ENCODE data around the gene HIRA. TPM values are rescaled to one million over a fixed set of nuclear protein-coding genes. Genes with fewer than 3 reads are reported as not detected.
"Not testable (repeated sequence)": the region's sequence is repeated elsewhere in the genome, so short reads cannot be mapped to it uniquely, and the experiment has no call there.

HIRA gene
- total RNA-seq, 1 experiment from 2014 or later = 31.4 TPM

DNA sequence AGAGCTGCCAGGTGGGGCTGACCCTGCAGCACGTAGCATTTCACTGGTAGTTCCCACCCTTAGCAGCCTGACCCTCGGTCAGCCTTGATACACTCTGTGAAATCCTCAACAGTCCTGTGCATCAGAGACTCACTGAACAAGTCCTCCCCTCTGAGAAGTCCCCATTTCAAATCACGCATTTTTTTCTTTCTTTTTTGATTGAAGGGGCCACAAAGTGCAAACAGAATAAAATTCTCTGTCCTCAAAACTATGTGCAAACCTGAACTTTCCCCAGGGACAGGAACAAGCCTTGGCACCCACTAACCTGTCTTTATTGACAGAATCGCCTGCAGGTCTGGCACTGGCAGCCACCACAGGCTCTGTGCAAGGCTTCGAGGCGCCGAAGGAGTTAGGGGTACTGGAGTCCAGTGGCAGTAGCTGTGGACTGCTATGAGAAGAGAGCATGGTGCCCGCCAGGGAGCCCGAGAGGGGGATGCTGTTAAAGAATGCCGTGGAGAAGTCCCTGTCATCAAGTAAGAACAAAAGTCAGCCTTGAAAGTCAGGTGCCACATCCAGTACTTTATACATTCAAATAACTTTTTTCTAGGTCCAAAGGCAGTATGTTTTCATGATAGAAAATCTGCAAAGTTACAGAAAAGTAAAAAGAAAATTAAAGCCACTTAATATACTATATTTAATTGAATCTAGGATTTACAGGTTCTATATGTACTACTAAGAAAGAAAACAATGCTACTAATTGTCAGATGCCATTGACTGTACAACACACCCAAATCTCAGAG is 53.8 kb downstream of the HIRA start:
- Histone ChIP-seq H3K36me3 (replicated peaks; ENCODE audit: control insufficient read depth, insufficient read depth, low read length) (peaks cover 42% of the 10 kb centered on the region), H3K4me3 (ENCODE audit: insufficient read depth, low read depth, low read length) (no peak overlapping the region), H3K27me3 (ENCODE audit: control insufficient read depth, insufficient read depth, low read length) (no peaks in the 10 kb centered on the region)
- DNase-seq = no peak

- Histone ChIP-seq H3K27me3 (ENCODE audit: control insufficient read depth, insufficient read depth, low read length) (no peaks in the 10 kb centered on the region), H3K36me3 (replicated peaks; ENCODE audit: control insufficient read depth, insufficient read depth, low read length) (peaks cover 37% of the 10 kb centered on the region), H3K4me3 (ENCODE audit: insufficient read depth, low read depth, low read length) (no peak overlapping the region)
- no peak for DNase-seq
These were observed 54.6 kb downstream of the HIRA start for GRCh38 chr22:19376971-19377370.

DNA sequence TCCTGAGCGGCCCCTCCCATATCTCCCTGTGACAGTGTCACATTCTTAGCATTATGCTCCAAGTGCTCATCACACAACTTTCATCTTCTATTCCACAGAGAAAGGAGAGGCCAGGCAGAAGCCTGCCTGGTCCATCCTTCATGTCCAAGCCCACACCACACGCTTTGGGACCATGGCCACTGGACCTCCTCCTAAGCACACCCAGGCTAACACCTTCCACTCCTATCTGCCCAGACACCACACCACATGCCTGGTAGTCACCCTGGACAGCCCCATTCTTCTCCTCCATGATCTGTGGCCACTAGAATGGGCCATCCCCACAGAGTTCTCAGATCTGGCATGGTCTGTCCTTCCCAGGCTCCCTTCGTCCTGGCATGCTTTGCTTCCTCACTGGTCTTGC is 55.3 kb downstream of the HIRA start:
- H3K27me3 ChIP-seq (ENCODE audit: control insufficient read depth, insufficient read depth, low read length) = no peaks in the 10 kb centered on the region
- DNase-seq = no peak

DNA sequence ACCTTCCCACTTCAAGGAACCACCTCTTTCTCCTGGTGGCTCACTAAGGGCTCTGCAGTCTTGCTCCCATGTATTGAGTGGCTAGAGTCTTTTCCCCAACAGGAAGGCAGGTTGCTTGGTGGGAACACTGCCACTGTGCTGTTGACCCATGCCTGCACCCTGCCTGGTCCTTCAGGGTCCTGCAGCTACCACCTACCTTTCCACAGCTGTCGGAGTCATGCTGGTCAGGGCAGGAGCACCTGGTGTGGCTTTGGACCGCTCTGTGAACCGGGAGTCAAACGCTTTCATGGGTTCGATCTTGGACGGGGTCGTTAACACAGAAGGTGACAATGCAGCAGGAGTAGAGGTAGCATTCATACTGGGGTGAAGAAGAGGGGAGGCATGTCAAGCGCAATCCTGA is 56.1 kb downstream of the HIRA start:
- peaks cover 37% of the 10 kb centered on the region for H3K36me3 ChIP-seq (replicated peaks; ENCODE audit: control insufficient read depth, insufficient read depth, low read length)
- no peak for DNase-seq
- no peaks in the 10 kb centered on the region for H3K27me3 ChIP-seq (ENCODE audit: control insufficient read depth, insufficient read depth, low read length)
- no peak overlapping the region for H3K4me3 ChIP-seq (ENCODE audit: insufficient read depth, low read depth, low read length)

More for the DNA sequence above, 55.3 kb downstream of the HIRA start:
- no peak overlapping the region for H3K4me3 ChIP-seq (ENCODE audit: insufficient read depth, low read depth, low read length)
- H3K36me3 ChIP-seq (replicated peaks; ENCODE audit: control insufficient read depth, insufficient read depth, low read length) = peaks cover 37% of the 10 kb centered on the region

GRCh38 chr22:19374410-19374809 is 57.1 kb downstream of the HIRA start:
- Histone ChIP-seq H3K36me3 (replicated peaks; ENCODE audit: control insufficient read depth, insufficient read depth, low read length) (peaks cover 39% of the 10 kb centered on the region), H3K4me3 (ENCODE audit: insufficient read depth, low read depth, low read length) (no peak overlapping the region), H3K27me3 (ENCODE audit: control insufficient read depth, insufficient read depth, low read length) (no peaks in the 10 kb centered on the region)
- no peak for DNase-seq

DNA sequence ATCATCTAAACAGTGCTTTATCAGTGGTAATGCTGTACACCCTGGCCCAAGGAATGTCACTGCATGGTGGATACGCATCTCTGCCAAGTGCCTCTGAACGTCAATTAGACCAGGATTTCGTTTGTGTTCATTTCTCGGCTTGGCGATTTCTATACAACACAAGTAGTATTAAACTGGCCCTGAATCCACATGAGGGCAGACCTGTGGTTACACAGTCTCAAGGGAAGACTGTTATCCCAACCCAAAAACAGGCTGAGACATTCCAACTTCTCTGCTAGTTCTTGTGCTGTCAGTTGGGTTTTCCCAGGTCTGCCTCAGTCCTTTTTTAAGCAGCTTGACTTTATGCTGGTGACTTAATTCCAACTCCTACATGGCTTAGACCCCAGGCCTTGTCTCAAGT is 58.1 kb downstream of the HIRA start:
- Histone ChIP-seq H3K4me3 (ENCODE audit: insufficient read depth, low read depth, low read length) (no peak overlapping the region), H3K27me3 (ENCODE audit: control insufficient read depth, insufficient read depth, low read length) (no peaks in the 10 kb centered on the region), H3K36me3 (replicated peaks; ENCODE audit: control insufficient read depth, insufficient read depth, low read length) (peaks cover 40% of the 10 kb centered on the region)
- no peak for DNase-seq

DNA sequence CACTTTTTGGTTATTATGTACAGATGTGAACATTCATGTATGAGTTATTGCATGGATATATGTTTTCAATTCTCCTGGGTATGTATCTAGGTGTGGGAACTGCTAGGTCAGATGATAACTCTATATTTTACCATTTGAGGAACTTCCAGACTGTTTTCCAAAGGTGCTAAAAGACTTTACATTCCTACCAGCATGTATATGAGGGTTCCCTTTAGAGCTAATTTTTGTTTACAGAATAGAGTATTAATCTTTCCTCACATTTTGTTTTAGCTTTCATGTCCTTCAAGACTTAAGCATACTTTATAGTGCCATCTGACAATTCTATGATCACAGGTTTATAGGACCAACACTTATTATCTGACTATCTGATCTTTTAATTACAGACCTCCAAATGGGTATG is 59.6 kb downstream of the HIRA start:
- Histone ChIP-seq H3K36me3 (replicated peaks; ENCODE audit: control insufficient read depth, insufficient read depth, low read length) (peaks cover 35% of the 10 kb centered on the region), H3K27me3 (ENCODE audit: control insufficient read depth, insufficient read depth, low read length) (no peaks in the 10 kb centered on the region), H3K4me3 (ENCODE audit: insufficient read depth, low read depth, low read length) (no peak overlapping the region)
- no peak for DNase-seq

DNA sequence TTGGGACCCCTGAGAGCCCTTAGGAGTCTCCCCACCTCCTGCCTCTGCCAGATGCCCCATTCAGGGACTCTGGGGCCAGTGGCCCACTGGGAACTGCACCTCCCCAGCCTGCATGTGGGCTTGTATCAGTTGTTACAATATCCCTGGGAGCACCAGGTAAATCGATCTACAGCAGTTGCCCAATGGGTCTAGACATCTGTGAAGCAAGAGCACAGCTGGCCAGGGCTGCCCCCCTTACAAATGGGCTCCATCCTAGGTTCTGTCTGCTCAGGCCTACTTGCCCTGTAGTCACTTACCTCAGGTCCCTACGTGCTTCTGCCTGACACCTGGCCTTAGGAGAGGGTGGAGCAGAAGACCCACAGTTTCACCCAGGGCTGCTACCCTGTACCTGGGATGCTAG is 62.7 kb downstream of the HIRA start:
- H3K36me3 ChIP-seq (replicated peaks; ENCODE audit: control insufficient read depth, insufficient read depth, low read length) = peaks cover 17% of the 10 kb centered on the region
- no peak for DNase-seq
- H3K4me3 ChIP-seq (ENCODE audit: insufficient read depth, low read depth, low read length) = no peak overlapping the region
- H3K27me3 ChIP-seq (ENCODE audit: control insufficient read depth, insufficient read depth, low read length) = no peaks in the 10 kb centered on the region

DNA sequence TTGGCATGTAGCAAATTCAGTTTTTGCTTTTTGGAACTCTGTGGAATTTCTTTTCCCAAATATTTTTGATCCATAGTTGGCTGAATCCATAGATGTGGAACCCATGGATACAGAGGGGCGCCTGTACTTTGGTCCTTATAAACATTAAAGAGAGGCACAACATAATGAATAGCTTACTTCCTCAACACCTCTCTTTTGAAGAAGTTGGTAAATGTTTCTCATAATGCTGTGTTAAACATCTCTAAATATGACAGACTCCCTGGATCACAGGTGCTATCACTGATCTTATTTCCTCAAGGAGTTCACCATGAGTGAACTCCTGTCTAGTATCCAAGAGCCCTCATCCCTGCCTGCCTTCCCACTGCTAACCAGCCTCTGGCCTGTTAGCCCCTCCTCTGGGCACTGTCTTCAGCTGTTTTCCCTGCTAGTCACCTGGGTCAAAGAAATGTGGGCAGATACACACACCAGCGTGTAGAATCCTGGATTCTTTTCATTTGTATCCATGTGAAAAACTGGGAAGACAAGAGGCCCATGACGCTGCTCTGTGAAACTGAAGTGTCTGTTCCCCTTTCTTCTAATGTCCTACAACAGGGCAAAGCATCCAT is 63.7 kb downstream of the HIRA start:
- H3K27me3 ChIP-seq (ENCODE audit: control insufficient read depth, insufficient read depth, low read length) = no peaks in the 10 kb centered on the region
- DNase-seq = no peak
- no peak overlapping the region for H3K4me3 ChIP-seq (ENCODE audit: insufficient read depth, low read depth, low read length)
- peaks cover 12% of the 10 kb centered on the region for H3K36me3 ChIP-seq (replicated peaks; ENCODE audit: control insufficient read depth, insufficient read depth, low read length)

DNA sequence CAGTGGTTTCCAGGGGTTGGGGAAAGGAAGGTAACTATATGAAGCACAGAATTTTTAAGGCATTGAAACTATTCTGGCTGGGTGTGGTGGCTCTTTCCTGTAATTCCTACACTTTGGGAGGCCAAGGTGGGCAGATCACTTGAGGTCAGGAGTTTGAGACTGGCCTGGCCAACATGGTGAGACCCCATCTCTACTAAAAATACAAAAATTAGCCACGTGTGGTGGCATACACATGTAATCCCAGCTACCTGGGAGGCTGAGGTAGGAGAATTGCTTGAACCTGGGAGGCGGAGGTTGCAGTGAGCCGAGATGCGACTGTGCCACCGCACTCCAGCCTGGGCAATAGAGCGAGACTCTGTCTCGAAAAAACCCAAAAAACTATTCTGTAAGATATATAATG is 68.0 kb downstream of the HIRA start:
- not testable (repeated sequence) for H3K4me3 ChIP-seq (ENCODE audit: insufficient read depth, low read depth, low read length); H3K27me3 ChIP-seq (ENCODE audit: control insufficient read depth, insufficient read depth, low read length); DNase-seq
- peaks cover 33% of the 10 kb centered on the region for H3K36me3 ChIP-seq (replicated peaks; ENCODE audit: control insufficient read depth, insufficient read depth, low read length)

DNA sequence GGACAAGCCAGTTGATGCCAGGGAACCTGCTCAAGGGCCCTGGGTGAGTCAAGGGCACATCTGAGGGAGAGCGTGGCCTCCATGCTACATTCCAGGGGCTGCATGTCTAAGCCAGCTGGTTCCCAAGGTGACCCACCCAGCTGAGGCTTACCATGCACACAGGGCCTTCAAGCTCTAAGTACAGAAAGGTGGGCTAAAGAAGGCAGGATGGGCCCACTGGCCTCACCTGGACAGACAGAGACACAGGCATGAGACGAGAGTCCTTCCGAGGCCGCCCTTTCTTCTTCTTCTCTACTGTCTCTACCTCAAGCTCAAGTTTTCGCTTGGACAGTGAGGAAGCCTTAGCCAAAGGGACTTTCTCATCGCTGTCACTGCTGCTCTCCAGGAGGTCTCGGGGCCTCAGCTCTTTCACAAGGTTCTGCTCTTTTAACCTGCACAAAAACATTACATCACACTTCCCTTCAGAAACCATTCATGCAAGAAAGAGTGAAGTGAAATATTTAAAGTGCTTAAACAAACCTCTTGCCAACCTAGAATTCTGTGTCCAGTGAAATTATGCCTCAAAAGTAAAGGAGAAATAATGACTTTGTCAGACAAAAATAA is 69.9 kb downstream of the HIRA start:
- no peak overlapping the region for H3K4me3 ChIP-seq (ENCODE audit: insufficient read depth, low read depth, low read length)
- DNase-seq = no peak
- no peaks in the 10 kb centered on the region for H3K27me3 ChIP-seq (ENCODE audit: control insufficient read depth, insufficient read depth, low read length)
- H3K36me3 ChIP-seq (replicated peaks; ENCODE audit: control insufficient read depth, insufficient read depth, low read length) = peaks cover 43% of the 10 kb centered on the region

DNA sequence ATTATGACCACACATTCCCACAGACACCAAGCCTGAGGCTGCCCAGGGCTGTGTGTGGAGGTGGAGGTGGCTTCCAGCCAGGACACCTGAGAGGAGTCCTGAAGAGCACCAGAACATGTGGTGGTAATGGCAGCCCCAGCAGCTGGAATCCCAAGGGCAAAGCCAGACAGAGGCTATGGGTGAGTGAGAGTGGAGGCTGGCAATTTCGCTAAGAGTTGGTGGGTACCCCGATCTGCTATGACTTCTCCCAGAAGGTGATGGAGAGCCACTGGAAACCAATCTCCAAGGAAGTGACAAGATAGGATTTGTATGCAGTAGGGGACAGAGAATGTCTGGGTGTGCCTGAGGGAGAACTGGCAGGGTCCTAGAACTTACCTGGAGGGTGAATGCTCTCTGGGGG is 70.7 kb downstream of the HIRA start:
- DNase-seq = no peak

DNA sequence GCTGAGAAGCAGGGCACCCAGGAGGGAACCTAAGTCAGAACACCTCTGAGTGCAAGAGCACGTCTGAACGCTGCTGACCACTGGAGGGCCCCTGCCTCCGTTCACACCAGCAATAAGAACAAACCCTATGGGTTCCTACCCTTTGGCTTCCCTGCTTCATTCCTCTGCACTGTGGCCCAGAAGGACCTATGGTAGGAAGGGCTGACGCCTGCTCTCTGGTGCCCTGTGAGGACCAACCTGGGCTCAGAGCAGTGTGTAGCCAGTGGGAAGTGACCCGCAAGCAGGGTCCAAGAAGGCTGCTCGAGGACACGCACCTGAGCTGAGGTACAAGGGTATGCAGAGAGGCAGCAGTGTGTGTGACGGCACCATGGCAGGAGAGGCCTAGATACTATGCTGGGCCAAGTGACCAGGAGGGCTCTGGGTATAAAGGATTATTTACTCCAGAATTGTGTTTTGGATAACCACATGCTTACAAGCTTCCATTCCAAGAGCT is 71.2 kb downstream of the HIRA start:
- no peak for DNase-seq
- Histone ChIP-seq H3K36me3 (replicated peaks; ENCODE audit: control insufficient read depth, insufficient read depth, low read length) (peaks cover 54% of the 10 kb centered on the region), H3K27me3 (ENCODE audit: control insufficient read depth, insufficient read depth, low read length) (no peaks in the 10 kb centered on the region), H3K4me3 (ENCODE audit: insufficient read depth, low read depth, low read length) (no peak overlapping the region)

More for the DNA sequence above, 70.7 kb downstream of the HIRA start:
- Histone ChIP-seq H3K36me3 (replicated peaks; ENCODE audit: control insufficient read depth, insufficient read depth, low read length) (peaks cover 49% of the 10 kb centered on the region), H3K27me3 (ENCODE audit: control insufficient read depth, insufficient read depth, low read length) (no peaks in the 10 kb centered on the region), H3K4me3 (ENCODE audit: insufficient read depth, low read depth, low read length) (no peak overlapping the region)

DNA sequence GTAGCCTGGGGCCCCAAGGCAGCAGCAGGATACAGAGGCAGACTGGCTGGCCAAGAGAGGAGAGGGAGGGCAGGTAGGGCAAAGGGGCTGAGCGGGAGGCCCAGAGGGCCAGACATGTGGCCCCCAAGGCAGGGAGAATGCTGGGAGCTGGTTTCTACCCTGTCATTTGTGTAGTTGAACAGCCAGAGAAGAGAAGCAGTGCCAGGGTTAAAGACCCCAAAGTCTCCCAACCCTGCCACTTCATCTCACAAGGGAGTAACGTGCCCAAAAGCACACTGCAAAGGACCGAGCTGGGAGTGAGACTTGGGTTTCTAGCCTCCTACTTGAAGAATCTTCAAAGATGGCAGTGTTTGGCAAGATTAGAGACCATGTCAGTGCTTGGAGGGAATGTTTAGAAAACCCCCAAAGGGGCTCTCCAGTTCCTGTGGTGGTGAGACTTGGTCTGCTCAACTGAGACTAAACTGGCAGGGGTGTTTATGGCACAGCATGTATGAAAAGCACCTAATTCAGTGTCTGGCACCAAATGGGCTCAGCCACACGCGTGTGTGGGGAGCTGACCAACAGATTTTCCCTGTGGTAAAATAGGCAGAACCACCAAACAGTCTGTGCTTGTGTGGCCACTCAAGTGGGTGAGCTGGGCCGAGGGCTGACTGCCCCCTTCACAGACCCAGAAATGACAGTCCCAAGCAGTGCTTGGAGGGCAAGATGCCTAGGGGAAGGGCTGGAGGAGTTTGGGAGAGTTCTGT is 71.8 kb downstream of the HIRA start:
- no peak for DNase-seq
- H3K4me3 ChIP-seq (ENCODE audit: insufficient read depth, low read depth, low read length) = no peak overlapping the region
- no peaks in the 10 kb centered on the region for H3K27me3 ChIP-seq (ENCODE audit: control insufficient read depth, insufficient read depth, low read length)
- peaks cover 53% of the 10 kb centered on the region for H3K36me3 ChIP-seq (replicated peaks; ENCODE audit: control insufficient read depth, insufficient read depth, low read length)
